GM21529 (cell line): ENCODE results near the gene LBHD1.
"Not testable (repeated sequence)": the region's sequence is repeated elsewhere in the genome, so short reads cannot be mapped to it uniquely, and the experiment has no call there.

Source experiments
- ATAC-seq: cut with Tn5 transposase; IDR thresholded peaks from one replicate; pipeline ENCODE4 v1.9.1; 2021; ENCODE audit not compliant: unreplicated experiment

LBHD1 gene

GRCh38 chr11:62665075-62665598 is 6.9 kb downstream of the LBHD1 start, which contains the start of the genes C11orf98 and CSKMT:
C11orf98 (minus strand) TSS chr11:62665210; CDS start chr11:62665169, 41 bp downstream.
CSKMT (plus strand) TSS chr11:62665312; CDS start chr11:62665880, 568 bp downstream.
- ATAC-seq: peak; percentile 75

- peak; percentile 39 for ATAC-seq
These were observed 7.5 kb downstream of the LBHD1 start for GRCh38 chr11:62664405-62665074.

- ATAC-seq: no peak
These were observed 15.2 kb downstream of the LBHD1 start for GRCh38 chr11:62656796-62657429.

GRCh38 chr11:62654297-62654696 is 17.8 kb downstream of the LBHD1 start:
- ATAC-seq: no peak

- ATAC-seq: no peak
These were observed 19.7 kb downstream of the LBHD1 start for GRCh38 chr11:62652161-62653006.

GRCh38 chr11:62650283-62650682 is 21.8 kb downstream of the LBHD1 start:
- not testable (repeated sequence) for ATAC-seq

- no peak for ATAC-seq
These were observed 22.6 kb downstream of the LBHD1 start for GRCh38 chr11:62649486-62649885.

GRCh38 chr11:62648967-62649364 is 23.1 kb downstream of the LBHD1 start:
- no peak for ATAC-seq

GRCh38 chr11:62648185-62648966 is 23.7 kb downstream of the LBHD1 start:
- no peak for ATAC-seq

GRCh38 chr11:62647609-62648005 is 24.5 kb downstream of the LBHD1 start:
- no peak for ATAC-seq

GRCh38 chr11:62646825-62647608 is 25.1 kb downstream of the LBHD1 start:
- peak; percentile 1 for ATAC-seq

- ATAC-seq: peak; percentile 95
These were observed 25.9 kb downstream of the LBHD1 start, which contains the start of gene GANAB for GRCh38 chr11:62645946-62646824. GANAB (minus strand) TSS chr11:62646613; CDS start chr11:62646599, 14 bp downstream.

- no peak for ATAC-seq
These were observed 26.5 kb downstream of the LBHD1 start for GRCh38 chr11:62645671-62645945.

GRCh38 chr11:62644220-62644619 is 27.8 kb downstream of the LBHD1 start:
- no peak for ATAC-seq

GRCh38 chr11:62632492-62632891 is 39.6 kb downstream of the LBHD1 start:
- ATAC-seq: no peak

- no peak for ATAC-seq
These were observed 44.4 kb downstream of the LBHD1 start for GRCh38 chr11:62627713-62628112.

GRCh38 chr11:62622476-62623089 is 49.5 kb downstream of the LBHD1 start:
- no peak for ATAC-seq
